Upper lobe of left lung (tissue), 6 donors: Measurements from ENCODE around the gene ATP6V0B. TPM values are rescaled to one million over a fixed set of nuclear protein-coding genes. Genes with fewer than 3 reads are reported as not detected.

Experiments
- ATAC-seq, 2 donors: fragments of 200-7000 bp; cut with Tn5 transposase; one replicate each; pipeline ENCODE4 v1.9.1; 2022; ENCODE audit warnings: mild to moderate bottlenecking in 2 of 2, moderate library complexity in 2 of 2; ENCODE audit not compliant: low FRiP score in 2 of 2
- DNase-seq, 2 donors: peaks; one replicate each; pipeline ENCODE4 v3.0.0-alpha.2; 2019 to 2020
- H3K27ac ChIP-seq, 4 donors: fragments of 200-600 bp; sonication (generic); one replicate each; pipeline ENCODE4 v1.5.1; 2016 to 2019
- H3K27me3 ChIP-seq, 4 donors: fragments of 200-600 bp; sonication (generic); one replicate each; pipeline ENCODE4 v1.5.1; 2017 to 2019
- H3K36me3 ChIP-seq, 4 donors: fragments of 200-600 bp; sonication (generic); one replicate each; pipeline ENCODE4 v1.5.1; 2016 to 2019
- H3K4me1 ChIP-seq, 4 donors: fragments of 200-600 bp; sonication (generic); one replicate each; pipeline ENCODE4 v1.5.1; 2018 to 2019
- H3K4me3 ChIP-seq, 4 donors: fragments of 200-600 bp; sonication (generic); one replicate each; pipeline ENCODE4 v1.5.1; 2017 to 2019; ENCODE audit warnings: mild to moderate bottlenecking in 2 of 4, moderate library complexity in 1 of 4
- H3K9me3 ChIP-seq, 4 donors: fragments of 200-600 bp; sonication (generic); one replicate each; pipeline ENCODE4 v1.5.1; 2018 to 2019
- CTCF ChIP-seq, 6 experiments: fragments of 450-650 bp in 4 of 6; fragments of 200-600 bp in 2 of 6; sonication (generic) in 2 of 6; IDR thresholded peaks; one replicate each; pipeline ENCODE4 v1.5.1; 2016 to 2019; ENCODE audit warnings: antibody characterized with exemption in 6 of 6
- EP300 ChIP-seq, 4 donors: sonication (generic); formaldehyde crosslinking; IDR thresholded peaks; one replicate each; pipeline ENCODE4 v1.5.1; 2017; ENCODE audit warnings: antibody characterized with exemption in 4 of 4, control low read depth in 2 of 4
- POLR2A ChIP-seq, 4 donors: fragments of 450-650 bp; IDR thresholded peaks; one replicate each; pipeline ENCODE4 v1.5.1; 2016 to 2017; ENCODE audit warnings: antibody characterized with exemption in 4 of 4, mild to moderate bottlenecking in 2 of 4
- POLR2AphosphoS5 ChIP-seq, 2 donors: sonication (generic); formaldehyde crosslinking; IDR thresholded peaks; one replicate each; pipeline ENCODE4 v1.5.1; 2017; ENCODE audit warnings: antibody characterized with exemption in 2 of 2
- WGBS, 2 donors: methylation state at CpG; one replicate each; pipeline ENCODE4 v1.1.5; 2017 to 2018; 5-methylcytosine and 5-hydroxymethylcytosine counted together
- total RNA-seq, 6 donors: library from RNA; depleted of rRNA in 4 of 6; stranded (reverse); fragments of >200 nt in 4 of 6; gene quantifications; one replicate each; pipeline versions ENCODE4 v1.1.0 to v1.2.1, GENCODE V29; 2016 to 2021
- donor health status: DM: no; HTN: no; CAD: no; lungs with moderate emphysema.
- donor health status: DM: no; HTN: yes; CAD: no; lungs with severe emphysema.

Gene ATP6V0B
- total RNA-seq, 6 donors from 2014 or later, result 98.0 to 225 (median 161) TPM

- no peaks in the 10 kb centered on the region for H3K27me3 ChIP-seq
- H3K4me3 ChIP-seq, result no peak overlapping the region
- 74 to 78% methylated on average over 8 to 15 of the region's 15 CpGs for WGBS, 2 donors
- ATAC-seq (no peak), DNase-seq (peak in 1 of 2 donors; percentile 45)
- no peak for TF ChIP-seq POLR2A (IDR thresholded peaks at IDR 0.05)
- TF ChIP-seq EP300 (IDR thresholded peaks at IDR 0.05), result no peak
- no peak for TF ChIP-seq POLR2AphosphoS5 (IDR thresholded peaks at IDR 0.05)
- no peak for TF ChIP-seq CTCF (IDR thresholded peaks at IDR 0.05)
- peaks cover 14 to 20% (median 15%) of the 10 kb centered on the region in 4 donors for H3K4me1 ChIP-seq
- no peaks in the 10 kb centered on the region for H3K9me3 ChIP-seq
- no peak overlapping the region for H3K27ac ChIP-seq
- peaks cover 0 to 10% (median 5%) of the 10 kb centered on the region in 4 donors for H3K36me3 ChIP-seq
Observed at GRCh38 chr1:43994794-43995790, 20.3 kb downstream of the ATP6V0B start.

- H3K27me3 ChIP-seq, result no peaks in the 10 kb centered on the region
- H3K4me3 ChIP-seq, result no peak overlapping the region
- no peaks in the 10 kb centered on the region for H3K9me3 ChIP-seq
- WGBS, 2 donors, result 86 to 92% methylated on average over 11 to 21 of the region's 21 CpGs
- no peak overlapping the region for H3K27ac ChIP-seq
- peaks cover 8 to 12% (median 9%) of the 10 kb centered on the region in 4 donors for H3K4me1 ChIP-seq
- DNase-seq (peak in 1 of 2 donors; percentile 64), ATAC-seq (no peak)
- H3K36me3 ChIP-seq, result peaks cover 0 to 18% (median 10%) of the 10 kb centered on the region in 4 donors
- TF ChIP-seq POLR2A (IDR thresholded peaks at IDR 0.05), result no peak
- TF ChIP-seq EP300 (IDR thresholded peaks at IDR 0.05), result no peak
- TF ChIP-seq POLR2AphosphoS5 (IDR thresholded peaks at IDR 0.05), result no peak
- TF ChIP-seq CTCF (IDR thresholded peaks at IDR 0.05), result no peak
Observed at GRCh38 chr1:43995984-43996732, 21.4 kb downstream of the ATP6V0B start.

DNA sequence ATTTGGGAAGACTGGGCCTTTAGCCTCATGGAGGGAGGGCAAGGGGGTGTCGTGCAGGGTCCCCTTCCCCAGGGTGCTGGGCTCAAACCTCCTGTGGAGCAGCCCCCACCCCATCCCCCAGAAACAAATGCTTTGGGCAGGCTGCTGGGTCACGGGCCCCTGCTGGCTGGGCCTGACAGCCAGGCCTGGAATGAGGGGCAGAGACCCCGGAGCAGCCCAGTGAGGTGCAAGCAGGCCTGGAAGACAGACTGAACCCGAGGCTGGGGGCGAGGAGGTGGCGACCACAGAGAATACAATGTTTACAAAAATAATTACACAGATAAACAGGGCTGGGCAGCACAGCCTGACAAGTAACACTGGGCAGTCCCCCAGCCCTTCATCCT is 22.0 kb downstream of the ATP6V0B start:
- Histone ChIP-seq H3K36me3 (peaks cover 0 to 22% (median 14%) of the 10 kb centered on the region in 4 donors), H3K4me3 (no peak overlapping the region), H3K4me1 (peaks cover 6 to 12% (median 8%) of the 10 kb centered on the region in 4 donors), H3K9me3 (no peaks in the 10 kb centered on the region), H3K27me3 (no peaks in the 10 kb centered on the region), H3K27ac (no peak overlapping the region)
- no peak for ATAC-seq
- DNase-seq, result no peak
- TF ChIP-seq POLR2AphosphoS5 (IDR thresholded peaks at IDR 0.05), result no peak
- TF ChIP-seq POLR2A (IDR thresholded peaks at IDR 0.05), result no peak
- no peak for TF ChIP-seq CTCF (IDR thresholded peaks at IDR 0.05)
- TF ChIP-seq EP300 (IDR thresholded peaks at IDR 0.05), result no peak
- 59 to 81% methylated on average over 5 to 6 of the region's 6 CpGs for WGBS, 2 donors

- ATAC-seq, result no peak
- 80 to 87% methylated on average over 14 to 22 of the region's 22 CpGs for WGBS, 2 donors
- H3K36me3 ChIP-seq, result peaks cover 0 to 28% (median 14%) of the 10 kb centered on the region in 4 donors
Observed at GRCh38 chr1:43997295-43997999, 22.7 kb downstream of the ATP6V0B start.

More at GRCh38 chr1:43997295-43997999, 22.7 kb downstream of the ATP6V0B start:
- H3K9me3 ChIP-seq, result no peaks in the 10 kb centered on the region
- no peak overlapping the region for H3K4me3 ChIP-seq
- H3K4me1 ChIP-seq, result peaks cover 0 to 4% (median 1%) of the 10 kb centered on the region in 4 donors
- no peaks in the 10 kb centered on the region for H3K27me3 ChIP-seq
- DNase-seq, result no peak
- no peak overlapping the region for H3K27ac ChIP-seq
- no peak for TF ChIP-seq POLR2AphosphoS5 (IDR thresholded peaks at IDR 0.05)
- TF ChIP-seq EP300 (IDR thresholded peaks at IDR 0.05), result no peak
- no peak for TF ChIP-seq CTCF (IDR thresholded peaks at IDR 0.05)
- no peak for TF ChIP-seq POLR2A (IDR thresholded peaks at IDR 0.05)
